HG03095 (cell line): ENCODE measurements around the gene KCNAB3.

Source experiments
- ATAC-seq: cut with Tn5 transposase; IDR thresholded peaks from one replicate; pipeline ENCODE4 v1.9.1; 2021; ENCODE audit warnings: moderate library complexity; ENCODE audit not compliant: unreplicated experiment

Gene KCNAB3

DNA sequence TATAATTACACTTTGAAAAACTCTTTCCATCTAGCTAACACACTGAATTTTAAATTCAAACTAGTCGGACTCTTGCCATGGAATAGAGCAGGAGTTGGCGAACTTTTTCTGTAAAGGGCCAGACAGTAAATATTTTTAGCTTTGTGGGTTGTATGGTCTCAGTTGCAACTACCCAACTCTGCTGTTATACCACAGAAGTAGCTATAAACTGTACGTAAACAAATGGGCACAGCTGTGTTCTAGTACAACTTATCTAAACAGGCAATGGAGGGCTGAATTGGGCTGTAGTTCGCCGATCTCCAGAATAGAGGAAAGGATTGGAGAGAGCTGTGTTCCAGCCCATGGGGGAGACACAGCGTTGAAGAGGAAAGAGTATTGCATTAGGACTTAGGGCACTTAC, 11.1 kb upstream of the KCNAB3 start:
- ATAC-seq = no peak

DNA sequence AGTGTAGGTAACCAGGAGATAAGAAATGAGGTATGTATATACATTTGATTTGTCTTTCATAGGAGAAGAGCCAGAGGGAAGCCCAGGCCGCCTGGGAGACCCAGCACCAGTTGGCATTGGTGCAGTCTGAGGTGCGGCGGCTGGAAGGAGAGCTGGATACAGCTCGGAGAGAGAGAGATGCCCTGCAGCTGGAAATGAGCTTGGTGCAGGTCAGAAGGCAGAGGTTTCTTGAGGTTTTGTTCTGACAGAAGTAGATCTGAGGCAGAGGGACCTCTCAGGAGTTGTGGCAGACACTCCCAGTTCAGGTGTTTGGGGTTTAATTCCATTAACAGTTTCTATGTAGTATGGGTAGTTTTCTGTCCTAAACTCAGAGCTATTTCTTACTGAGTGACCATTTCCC, 10.4 kb upstream of the KCNAB3 start:
- ATAC-seq = no peak

DNA sequence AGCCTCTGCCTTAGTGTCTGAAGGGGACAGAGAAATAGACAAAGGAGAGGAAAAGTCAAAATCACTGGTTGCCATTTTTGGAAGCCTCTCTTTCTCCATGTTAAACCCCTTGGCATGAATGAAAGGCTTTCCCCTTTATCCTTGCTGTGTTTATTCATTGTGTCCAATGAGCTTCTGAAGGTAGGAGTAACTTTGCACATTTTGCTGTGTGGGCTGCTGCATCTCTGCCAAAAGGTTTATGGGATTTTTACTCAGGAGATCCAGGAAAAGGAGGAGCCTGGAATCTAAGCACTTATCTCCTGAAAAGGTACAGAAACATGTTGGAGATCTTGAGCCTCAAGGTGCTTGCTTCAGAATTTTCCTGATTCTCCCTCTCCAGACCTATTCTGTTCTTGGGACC, 6.2 kb upstream of the KCNAB3 start:
- ATAC-seq = no peak

DNA sequence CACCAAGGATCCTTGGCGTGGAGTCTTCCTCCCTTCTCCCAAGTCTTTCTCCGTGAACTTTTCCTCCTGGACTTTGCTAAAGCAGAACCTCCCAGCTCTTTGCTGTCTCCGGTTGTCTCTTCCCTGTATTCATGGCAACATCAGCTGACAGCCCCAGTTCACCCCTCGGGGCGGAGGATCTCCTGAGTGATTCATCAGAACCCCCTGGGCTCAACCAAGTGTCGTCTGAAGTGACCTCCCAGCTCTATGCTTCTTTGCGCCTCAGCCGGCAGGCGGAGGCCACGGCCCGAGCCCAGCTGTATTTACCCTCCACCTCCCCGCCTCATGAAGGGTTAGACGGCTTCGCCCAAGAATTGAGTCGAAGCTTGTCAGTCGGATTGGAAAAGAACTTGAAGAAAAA, 3.3 kb upstream of the KCNAB3 start:
- no peak for ATAC-seq

DNA sequence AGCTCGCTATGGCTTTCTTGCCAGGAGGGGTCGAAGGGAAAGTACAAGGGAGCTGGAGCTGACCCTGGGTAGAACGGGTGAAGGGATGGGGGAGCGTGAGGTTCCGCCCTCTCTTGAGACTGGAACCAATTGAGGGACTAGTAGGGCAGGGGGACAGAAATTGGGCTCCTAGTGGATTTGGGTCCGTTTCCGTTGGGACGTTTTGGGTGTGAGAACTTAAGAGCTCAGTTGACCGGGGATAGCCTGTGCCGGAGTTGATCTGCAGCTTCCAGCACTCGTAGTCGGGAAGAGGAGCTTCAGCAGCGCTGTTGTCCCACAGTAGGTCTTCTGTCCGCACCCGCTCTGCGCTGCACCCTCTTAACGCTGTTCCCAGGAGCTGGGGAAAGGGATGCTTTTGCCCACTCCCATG, 2.8 kb upstream of the KCNAB3 start:
- no peak for ATAC-seq

DNA sequence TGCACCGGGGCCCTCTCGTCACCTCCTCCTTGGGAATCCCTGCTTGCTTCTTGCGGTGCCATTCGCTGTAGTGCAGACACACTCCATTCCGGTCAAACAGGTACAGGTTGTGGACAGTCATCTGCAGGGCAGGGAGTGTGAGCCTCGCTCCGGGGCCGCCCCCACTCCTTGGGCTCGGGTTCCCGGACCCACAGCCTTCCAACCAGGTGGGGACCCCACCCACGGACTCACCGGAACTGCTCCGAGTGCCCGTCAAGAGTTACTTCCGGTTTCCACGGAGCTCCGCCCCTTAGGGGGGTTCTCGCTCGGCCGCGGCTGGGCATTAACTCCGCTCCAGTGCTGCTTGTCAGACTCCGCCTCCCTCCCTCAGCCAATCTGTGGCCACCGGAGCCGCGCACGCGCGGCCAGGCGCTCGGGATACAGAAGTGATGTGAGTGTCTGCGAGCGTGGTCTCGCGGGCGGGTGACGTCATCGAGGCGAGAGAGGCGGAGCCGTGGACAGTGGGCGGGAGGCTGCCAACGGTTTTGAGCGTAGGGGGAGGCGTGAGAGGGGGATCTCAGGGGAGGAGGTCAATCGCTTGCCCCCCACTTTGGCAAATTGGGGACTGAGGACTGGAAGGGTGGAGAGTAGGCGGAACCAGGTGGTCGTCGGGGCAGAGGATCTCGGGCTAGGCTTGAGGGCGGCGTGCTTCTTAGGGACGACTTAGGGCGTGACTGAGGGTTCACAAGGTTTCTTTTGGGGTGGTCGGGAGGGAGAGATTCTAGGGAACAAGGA, 2.2 kb upstream of the KCNAB3 start, which contains the start of the genes CNTROB and TRAPPC1:
Gene CNTROB (plus strand): TSS at position 498 of the 774 bp plus-strand sequence. CDS start 874 bp downstream, outside the sequence.
Gene TRAPPC1 (minus strand): TSS at position 238 of the 774 bp plus-strand sequence. CDS start 117 bp downstream, at position 121.
- ATAC-seq = peak; percentile 87

DNA sequence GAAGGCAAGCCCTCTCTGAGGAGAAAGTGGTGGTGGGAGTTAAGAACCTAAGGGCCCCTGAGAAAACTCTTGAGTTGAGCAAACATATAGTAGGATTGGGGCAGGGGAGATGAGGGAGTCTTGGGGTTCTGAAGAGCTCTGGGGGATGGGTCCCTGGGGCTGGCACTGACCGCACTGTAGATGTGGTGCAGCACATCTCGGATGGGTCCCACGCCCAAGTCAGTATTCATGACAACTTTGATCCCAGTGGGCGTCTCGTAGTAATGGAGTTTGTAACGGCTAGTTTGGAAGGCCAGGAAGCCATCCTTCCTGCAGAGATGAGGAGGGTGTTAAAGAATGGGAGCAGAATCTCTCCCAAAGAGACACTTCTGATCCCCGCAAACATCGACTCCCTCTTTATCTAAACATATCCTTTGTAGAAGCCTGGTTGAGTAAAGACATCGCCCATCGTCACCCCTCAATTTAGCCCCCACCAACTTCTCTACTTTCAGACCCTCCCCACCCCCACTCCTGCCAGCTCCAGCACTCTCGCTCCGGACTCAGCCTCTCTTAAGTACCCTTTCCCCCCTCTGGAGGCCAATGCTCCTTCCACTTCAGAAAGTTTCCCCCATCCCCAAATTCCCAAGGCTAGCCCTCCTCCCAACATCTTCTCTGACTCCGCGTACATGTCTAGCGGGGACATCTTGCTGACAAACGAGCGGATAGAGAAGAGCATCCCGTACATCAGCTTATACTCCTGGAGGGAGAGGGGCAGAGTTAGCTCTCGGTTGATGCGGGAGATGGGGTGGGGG, 1.4 kb upstream of the KCNAB3 start:
- ATAC-seq = no peak

DNA sequence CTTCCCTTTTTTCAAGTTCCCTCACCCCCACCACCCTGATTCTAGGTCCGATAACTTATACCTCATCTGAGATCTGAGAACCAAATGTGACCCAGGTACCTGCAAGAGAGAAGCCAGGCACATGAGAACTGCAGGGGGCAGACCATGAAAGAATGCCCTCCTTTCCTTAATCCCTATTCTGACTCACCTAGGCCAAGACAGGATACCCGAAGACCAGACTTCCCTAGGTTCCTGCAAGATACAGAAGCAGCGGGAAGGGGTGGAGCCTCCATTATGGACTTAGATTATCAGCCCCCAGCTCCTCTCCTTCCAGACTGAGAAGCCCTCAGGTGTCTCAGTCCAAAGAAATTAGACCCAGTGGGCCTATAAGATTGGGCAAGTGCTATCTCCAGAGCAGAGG, 2.1 kb downstream of the KCNAB3 start:
- no peak for ATAC-seq

DNA sequence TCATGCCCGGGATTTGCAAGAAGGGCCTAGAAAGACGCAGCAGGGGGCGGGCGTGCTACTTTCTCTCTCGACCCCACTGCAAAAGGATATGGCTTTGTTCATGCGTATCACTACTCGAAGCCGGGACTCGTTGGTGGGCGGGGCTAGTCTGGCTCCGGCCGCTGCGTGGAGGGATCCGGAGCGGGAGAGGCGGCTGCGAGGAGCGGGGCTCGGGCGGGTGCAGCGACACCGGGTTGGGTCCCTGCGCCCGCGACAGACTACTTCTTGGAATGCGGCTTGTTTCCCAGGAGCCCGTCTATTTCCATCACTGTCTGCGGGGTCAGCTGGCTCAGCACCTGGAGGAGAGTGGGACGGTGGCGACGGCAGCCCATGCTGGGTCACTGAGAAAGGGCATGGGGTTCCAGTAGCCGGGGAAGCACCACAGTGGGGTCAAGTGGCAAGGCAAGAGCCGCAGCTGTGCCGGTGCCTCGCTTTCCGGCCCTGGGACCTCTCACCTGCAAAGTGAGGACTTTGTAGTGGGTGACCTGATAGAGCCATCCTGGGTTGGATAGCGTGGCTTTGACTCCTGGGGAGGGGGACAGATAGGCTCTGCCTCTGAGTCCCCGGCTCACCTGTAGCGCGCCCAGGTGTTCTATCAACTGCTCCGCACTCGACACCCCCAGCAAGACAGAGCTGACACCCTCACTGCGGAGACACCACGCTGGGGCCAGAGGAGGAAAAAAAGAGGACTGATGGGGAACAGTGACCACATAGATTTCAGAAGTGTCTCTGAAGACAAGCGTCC, 6.6 kb downstream of the KCNAB3 start:
- no peak for ATAC-seq

DNA sequence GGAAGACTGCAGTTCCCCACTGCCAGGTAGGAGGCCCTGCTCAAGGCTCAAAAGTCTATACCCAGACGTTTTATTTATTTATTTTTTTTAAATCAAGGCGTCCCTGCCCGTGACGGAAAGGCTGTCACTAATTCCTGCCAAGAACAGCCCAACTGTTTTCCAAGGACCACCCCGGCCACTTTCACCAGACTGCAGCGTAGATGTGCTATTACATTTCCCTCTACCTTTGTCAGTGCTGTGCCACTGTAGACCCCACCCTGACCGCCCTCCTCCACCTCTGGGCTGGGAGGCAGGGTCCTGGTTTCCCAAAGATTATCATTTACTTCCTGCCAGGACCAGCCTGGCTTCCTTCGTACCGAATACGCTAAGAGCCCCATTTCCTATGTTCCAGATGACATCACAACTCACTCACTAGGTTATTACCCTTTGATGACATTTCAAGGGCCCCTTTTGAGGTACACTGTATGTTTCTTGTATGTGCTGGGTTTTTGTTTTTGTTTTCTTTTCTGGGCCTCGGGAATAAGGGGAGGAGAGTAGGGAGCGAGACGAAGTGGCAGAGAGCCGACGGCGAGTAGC, 7.3 kb downstream of the KCNAB3 start:
- ATAC-seq = no peak

DNA sequence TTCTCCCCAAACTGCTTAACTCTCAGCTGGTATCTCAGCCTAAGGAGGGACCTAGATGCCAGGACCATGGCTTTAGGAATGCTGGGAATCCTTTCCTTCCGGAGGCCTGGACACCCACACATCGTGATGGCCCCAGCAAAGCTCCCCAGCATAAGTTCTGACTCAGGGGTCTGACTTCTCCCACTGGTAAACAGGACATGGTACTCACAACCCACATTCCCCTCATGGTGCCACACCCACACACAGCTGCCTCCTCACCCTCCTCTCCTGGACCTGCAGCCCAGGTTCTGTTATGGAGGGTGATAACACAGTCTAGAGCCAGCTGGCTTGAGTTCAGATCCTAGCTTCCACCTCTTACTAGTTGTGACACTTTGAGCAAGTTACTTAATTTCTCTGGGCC, 12.8 kb downstream of the KCNAB3 start:
- no peak for ATAC-seq

DNA sequence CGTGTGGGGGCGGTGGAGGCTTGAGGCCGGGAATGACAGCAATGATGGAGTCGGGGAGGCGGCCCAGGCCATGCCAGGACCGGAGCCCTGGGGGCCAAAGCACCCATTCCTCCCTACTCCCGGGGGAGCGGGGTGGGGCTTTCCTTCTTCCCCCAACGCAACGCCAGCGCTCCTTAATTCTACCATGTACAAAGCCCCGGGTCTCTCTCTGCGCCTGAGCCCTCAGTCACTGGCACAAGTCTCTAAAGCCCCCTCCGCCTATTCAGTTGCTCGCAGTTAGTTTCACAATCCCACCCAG, 13.3 kb downstream of the KCNAB3 start:
- no peak for ATAC-seq

DNA sequence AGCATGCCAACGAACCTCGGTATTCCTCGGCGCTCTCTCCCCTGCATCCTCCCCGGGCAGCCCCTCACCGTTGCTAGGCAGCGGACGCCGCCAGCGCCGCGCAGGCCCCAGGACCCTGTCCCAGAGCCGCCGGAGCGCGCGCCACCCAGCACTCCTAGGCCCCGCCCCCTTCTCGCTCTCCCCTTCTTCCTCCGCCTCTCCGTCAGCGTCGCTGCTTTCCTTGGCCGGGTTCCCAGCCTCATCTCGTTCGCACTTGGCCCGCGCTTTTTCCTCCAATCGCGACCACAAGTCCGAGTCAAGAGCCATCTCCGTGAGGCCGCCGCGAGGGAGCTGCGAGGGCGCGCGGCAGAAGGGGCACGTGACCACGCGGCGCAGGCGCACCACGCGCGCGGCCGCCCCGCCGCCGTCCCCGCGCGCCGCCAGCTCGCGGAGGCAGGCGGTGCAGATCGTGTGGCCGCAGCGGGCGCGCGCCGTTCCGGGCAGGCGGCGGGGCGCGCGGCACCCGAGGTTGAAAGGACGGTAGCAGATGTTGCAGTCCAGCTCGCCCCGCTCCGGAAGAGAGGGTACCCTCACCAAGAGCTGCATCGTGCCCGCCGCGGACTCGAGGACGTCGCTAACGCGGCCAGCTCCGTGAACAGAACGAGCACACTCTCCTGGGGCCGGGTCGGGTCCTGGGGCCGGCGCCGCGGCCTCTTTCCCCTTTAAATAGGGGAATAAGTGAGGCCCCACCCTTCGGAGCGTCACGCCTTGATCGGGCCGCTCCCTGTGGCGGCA, 13.9 kb downstream of the KCNAB3 start, which contains the start of gene RNF227:
Gene RNF227 (minus strand): TSS at position 679 of the 774 bp plus-strand sequence. CDS start 94 bp downstream, at position 585.
- ATAC-seq = no peak

DNA sequence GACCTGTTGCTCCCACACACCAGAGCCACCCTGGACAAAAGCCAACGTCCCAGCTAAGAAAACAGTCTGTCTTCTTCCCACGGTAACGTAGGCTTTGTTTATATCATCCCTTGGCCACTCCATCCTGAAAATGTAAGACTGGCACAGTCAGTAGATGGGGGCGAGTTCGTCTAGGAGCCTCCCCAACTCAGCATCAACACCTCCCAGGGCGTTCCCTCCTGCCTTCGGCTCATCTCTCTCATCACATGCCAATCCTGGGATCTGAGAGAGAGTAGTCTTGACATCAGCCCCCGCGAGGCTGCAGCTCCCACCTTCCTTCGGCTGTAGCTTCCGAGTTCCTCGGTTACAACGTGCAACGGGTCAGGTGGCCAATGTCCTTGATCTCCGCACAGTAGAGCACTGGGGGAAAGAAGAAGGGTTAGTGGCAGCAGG, 14.5 kb downstream of the KCNAB3 start:
- ATAC-seq = no peak

DNA sequence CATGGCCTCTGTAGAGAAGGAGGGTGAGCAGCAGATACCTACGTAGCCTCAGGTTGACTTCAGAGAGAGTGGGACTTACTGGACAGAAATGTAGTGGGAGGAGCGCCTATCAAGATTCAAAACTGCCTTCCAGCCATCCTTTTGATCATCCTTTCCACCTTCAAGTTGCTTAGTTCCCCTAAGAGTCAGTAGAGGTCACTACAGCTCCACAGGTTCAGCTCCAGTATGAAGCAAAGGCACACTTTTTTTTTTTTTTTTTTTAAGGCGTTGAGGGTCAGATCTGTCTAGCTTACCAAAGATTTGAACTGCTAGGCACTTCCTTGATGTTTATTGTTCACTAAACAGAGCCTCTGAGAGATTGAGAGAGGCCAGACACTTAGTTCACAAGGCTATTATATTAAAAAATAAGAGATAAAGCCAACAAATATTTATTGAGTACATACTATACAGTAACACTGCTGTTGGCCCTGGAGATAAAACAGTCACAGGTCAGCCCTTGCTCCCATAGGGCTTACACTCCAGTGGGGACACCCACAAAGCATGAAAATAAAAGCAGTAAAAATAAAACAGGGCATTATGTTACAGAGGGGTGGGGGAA, 16.6 kb downstream of the KCNAB3 start:
- ATAC-seq = no peak

DNA sequence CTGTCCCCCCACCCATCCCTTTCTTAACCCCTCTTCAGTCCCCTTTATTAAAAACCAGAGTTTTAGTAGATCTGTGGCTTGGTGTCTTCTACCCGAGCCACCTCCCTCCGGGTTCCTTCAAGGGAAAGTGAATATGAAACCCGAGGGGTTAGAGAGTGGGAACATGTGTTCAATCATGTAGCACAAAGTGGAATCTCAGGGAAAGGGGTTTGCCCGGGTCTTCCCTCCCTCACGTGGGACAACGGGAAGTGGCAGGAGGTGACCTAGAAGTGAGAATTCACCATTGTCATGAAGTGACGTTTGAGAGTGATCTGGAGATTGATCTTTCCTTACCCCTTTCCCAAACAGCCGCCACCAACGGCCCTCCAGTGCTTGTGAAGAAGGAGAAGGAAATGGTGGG, 18.5 kb downstream of the KCNAB3 start:
- ATAC-seq = no peak

DNA sequence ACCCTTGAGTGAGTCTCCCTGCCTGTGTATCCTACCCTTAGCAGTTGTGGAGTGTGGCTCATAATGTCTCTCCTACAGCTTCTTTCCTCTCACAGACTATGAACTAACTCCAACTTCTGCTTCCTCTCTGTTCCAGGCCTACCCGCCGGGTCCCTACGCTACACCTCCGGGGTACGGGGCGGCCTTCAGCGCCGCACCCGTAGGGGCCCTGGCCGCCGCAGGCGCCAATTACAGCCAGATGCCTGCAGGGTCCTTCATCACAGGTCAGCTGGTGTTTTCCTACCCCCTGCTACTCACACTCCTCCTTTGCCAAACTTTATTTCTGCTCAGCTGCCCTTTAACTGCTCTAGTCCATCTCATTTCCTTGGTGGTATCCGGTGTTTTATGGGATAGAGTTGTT, 18.9 kb downstream of the KCNAB3 start:
- no peak for ATAC-seq

DNA sequence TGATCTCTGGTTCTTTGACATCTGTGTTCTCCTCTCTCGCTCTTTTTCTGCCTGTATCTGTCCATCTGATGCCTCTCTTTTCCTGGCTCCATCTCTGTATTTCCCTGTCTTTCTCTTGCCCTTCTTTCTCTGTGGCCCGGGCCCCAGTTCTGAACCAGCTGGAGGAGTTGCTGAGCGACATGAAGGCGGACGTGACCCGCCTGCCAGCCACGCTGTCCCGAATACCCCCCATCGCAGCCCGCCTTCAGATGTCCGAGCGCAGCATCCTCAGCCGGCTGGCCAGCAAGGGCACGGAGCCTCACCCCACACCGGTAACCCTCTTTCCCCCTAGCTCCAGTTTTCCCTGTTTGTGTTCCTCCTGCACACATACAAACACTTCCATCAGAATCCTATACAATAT, 19.4 kb downstream of the KCNAB3 start:
- ATAC-seq = no peak

DNA sequence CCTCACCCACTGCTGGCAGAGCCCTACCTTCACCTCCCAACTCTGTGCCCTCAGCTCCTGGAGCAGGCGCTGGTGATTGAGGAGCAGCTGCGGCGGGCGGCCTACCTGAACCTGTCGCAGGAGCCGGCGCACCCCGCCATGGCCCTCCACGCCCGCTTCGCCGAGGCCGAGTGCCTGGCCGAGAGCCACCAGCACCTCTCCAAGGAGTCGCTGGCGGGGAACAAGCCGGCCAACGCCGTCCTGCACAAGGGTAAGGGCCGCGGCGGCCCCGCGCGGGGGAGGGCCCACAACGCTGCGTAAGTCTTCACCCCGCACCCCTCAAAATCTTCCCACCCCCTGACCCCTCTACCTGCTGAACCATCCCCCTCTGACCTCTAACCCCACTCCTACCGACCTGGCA, 20.6 kb downstream of the KCNAB3 start:
- no peak for ATAC-seq
